ENCODE measurements around the gene AK8.

DNA sequence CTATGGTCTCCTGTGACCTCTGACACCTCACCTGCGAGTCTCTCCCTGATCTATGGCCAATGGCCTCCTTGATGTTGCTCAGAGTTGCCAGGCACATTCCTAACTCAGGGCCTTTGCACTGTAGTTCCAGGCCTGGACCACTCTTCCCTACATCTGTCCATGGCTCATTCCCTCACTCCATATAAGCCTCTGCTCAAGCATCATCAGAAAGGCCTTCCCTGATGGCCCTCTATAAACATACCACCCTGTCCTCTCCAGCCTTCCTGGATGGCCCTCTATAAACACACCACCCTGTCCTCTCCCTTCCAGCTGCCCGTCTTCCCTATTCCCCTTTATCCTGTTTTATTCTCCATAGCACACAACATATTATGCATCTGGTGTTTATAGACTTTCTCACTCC lies 105.0 kb downstream of the AK8 start:
- TF ChIP-seq, protein P1, sequence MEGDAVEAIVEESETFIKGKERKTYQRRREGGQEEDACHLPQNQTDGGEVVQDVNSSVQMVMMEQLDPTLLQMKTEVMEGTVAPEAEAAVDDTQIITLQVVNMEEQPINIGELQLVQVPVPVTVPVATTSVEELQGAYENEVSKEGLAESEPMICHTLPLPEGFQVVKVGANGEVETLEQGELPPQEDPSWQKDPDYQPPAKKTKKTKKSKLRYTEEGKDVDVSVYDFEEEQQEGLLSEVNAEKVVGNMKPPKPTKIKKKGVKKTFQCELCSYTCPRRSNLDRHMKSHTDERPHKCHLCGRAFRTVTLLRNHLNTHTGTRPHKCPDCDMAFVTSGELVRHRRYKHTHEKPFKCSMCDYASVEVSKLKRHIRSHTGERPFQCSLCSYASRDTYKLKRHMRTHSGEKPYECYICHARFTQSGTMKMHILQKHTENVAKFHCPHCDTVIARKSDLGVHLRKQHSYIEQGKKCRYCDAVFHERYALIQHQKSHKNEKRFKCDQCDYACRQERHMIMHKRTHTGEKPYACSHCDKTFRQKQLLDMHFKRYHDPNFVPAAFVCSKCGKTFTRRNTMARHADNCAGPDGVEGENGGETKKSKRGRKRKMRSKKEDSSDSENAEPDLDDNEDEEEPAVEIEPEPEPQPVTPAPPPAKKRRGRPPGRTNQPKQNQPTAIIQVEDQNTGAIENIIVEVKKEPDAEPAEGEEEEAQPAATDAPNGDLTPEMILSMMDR (IDR thresholded peaks at IDR 0.05; ENCODE audit: low read length) = no peak
- TF ChIP-seq EZH2 (IDR thresholded peaks at IDR 0.05; ENCODE audit: borderline replicate concordance, low read length) = no peak

All from OCI-LY1 (cell line).